ENCODE results near the gene COQ8B.
"Not testable (repeated sequence)": the region's sequence is repeated elsewhere in the genome, so short reads cannot be mapped to it uniquely, and the experiment has no call there.

The COQ8B gene

DNA sequence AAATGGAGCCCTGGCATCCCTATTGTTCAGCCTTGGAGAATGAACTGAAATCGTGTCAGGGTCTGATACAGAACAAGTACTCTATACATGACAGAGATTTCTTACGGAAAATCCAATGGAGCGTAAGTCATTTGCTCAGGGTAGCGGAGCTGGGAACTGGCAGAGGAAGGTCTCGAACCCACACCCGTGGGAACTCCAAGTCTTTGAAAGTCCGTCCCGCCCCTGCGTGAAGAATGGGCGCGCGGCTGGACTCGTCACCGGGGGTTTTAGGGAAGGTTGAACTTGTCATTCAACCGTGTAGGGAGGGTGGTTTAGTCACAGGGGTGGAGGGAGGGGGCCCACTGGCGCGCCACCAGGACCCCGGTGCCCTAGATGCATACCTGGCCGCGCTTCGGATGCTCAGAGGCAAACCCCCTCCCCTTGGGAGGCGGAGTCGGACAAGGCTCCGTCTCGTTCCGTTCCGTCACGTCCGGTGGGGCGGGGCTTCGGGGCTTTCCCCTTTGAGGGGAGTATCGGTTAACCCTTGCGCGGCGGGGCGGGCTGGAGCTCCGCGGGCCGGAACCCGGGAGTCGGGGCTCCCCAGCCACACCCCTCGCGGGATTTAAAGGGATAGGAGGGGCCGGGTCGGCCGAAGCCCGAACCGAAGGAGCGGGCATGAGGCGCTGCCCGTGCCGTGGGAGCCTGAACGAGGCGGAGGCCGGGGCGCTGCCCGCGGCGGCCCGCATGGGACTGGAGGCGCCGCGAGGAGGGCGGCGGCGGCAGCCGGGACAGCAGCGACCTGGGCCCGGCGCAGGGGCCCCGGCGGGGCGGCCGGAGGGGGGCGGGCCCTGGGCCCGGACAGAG lies at the start of gene COQ8B, which contains the start of gene ITPKC:
Gene COQ8B, minus strand, starts transcription at position 405 of the 843 bp plus-strand sequence. CDS start 2,254 bp downstream, outside the sequence.
Gene ITPKC, plus strand, starts transcription at position 631 of the 843 bp plus-strand sequence. Its CDS starts 24 bp downstream, at position 655.
- DNase-seq = peak; percentile 98

- DNase-seq = not testable (repeated sequence)
Measured at GRCh38 chr19:40766385-40766784, 49.7 kb upstream of the COQ8B start.

- DNase-seq = no peak
Measured at GRCh38 chr19:40763963-40764362, 47.3 kb upstream of the COQ8B start.

DNA sequence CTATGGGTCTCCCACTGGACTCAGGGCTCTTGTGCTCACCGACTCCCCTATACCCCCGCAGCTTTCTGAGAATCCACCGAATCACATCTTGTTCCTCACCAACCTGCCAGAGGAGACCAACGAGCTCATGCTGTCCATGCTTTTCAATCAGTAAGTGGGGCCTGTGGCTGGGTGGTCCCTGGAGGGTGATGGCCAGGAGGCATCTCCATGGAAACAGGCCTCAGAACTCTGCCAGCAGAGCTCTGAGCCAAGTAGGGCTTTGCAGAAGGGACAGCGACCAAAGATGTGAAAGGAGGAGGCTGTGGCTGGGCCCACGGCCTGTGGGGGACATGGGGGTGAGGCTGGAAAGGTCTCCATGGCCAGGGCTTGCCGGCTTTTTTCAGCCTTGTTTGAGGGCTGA lies 46.8 kb upstream of the COQ8B start:
- no peak for DNase-seq

DNA sequence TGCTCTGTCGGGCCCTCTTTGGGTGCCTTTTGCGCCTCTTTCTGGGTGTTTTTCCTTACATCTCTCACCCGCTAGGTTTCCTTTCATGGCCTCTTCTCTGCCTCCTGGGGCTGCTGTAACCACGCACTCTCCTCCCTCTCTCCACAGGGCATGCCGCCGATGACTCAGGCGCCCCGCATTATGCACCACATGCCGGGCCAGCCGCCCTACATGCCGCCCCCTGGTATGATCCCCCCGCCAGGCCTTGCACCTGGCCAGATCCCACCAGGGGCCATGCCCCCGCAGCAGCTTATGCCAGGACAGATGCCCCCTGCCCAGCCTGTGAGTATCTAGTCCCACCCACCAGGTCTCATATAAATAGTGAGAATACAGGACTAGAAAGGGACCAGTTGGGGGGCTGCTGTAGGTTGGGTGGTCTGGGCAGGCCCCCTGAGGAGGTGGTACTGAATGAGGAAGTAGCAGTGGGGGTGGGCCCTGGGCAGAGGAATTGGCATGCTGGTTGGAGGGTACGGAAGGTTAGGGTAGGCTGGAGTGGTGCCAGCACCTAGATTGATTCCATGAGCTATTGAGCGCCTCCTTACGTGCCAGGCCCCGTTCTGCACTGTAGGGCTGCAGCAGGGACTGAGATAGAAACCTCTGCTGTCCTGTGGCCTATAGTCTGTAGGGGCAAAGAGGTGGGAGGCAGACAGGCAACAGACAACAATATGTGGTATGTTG lies 46.2 kb upstream of the COQ8B start:
- no peak for DNase-seq

- no peak for DNase-seq
Measured at GRCh38 chr19:40759352-40759751, 42.7 kb upstream of the COQ8B start.

DNA sequence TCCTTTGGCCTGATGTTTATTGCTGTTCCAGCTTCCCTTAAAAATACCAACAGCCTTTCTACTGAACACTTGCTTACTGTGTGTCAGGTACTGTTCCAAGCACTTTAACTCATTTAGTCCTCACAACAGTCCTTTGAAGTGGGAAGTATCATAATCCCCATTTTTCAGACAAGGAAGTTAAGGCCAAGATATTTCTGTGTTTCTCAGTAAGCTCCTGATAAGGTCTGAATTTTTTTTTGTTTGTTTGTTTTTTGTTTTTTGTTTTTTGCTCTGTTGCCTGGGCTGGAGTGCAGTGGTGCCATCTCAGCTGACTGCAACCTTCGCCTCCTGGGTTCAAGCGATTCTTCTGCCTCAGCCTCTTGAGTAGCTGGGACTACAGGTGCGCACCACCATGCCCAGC lies 41.8 kb upstream of the COQ8B start:
- DNase-seq = no peak

GRCh38 chr19:40756502-40757110 lies 39.9 kb upstream of the COQ8B start:
- DNase-seq = no peak

DNA sequence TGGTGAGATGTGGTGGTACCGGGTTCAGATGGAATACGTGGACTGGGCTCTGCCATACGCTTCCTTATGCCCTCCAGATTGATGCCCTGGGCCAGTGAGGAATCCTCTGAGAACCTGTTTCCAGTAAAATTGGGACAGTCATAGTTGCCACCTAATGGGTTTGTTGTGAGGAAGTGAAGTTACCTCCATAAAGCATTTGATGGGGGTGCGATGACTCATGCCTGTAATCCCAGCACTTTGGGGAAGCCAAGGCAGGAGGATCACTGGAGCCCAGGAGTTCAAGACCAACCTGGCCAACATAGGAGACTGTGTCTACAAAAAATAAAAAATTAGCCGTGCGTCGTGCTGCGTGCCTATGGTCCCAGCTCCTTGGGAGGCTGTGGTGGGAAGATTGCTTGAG lies 39.1 kb upstream of the COQ8B start:
- DNase-seq = no peak

DNA sequence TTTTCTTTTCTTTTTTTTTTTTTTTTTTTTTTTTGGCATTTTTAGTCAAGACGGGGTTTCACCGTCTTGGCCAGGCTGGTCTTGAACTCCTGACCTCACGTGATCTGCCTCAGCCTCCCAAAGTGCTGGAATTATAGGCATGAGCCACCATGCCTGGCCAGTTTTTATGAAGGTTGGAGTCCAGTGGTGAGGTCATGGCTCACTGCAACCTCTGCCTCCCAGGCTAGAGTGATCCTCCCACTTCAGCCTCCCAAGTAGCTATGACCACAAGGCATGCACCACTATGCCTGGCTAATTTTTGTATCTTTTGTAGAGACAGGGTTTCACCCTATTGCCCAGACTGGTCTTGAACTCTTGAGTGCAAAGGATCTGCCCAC lies 38.5 kb upstream of the COQ8B start:
- no peak for DNase-seq

DNA sequence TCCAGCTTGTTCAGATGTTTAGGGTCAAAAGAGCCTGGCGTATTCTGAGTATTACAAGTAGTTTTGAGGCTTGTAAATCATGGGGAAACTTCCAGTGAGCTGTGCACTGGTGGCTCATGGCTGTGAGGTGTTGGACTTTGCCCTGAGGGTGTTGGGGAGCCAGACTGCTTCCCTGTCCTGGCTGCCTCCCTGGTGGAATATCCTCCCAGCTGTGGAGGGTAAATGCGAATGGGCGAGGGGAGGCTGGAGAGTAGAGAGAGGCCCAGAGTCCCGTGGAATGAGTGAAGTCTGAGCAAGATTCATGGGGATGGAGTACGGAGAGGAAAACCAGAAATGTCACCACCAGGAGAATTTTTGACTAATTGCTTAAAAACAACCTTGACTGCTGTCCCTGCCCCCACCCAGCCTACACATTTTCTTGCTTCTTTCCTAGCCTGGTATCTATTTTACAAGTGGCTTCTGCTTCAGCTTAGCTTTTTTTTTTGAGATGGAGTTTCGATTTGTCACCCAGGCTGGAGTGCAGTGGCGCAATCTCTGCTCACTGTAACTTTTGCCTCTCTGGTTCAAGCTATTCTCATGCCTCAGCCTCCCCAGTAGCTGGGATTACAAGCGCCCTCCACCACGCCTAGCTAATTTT lies 38.0 kb upstream of the COQ8B start:
- peak; percentile 33 for DNase-seq

GRCh38 chr19:40752257-40752781 lies 35.6 kb upstream of the COQ8B start:
- no peak for DNase-seq

- DNase-seq = peak; percentile 95
Measured at GRCh38 chr19:40750874-40751537, 34.3 kb upstream of the COQ8B start, which contains the start of gene SNRPA. SNRPA (plus strand) TSS chr19:40751203; CDS start chr19:40751409, 206 bp downstream.

GRCh38 chr19:40750058-40750873 lies 33.6 kb upstream of the COQ8B start, which contains the start of gene ACTMAP:
ACTMAP (minus strand) TSS chr19:40750477; CDS start chr19:40749803, 674 bp downstream.
- peak; percentile 100 for DNase-seq

- DNase-seq = no peak
Measured at GRCh38 chr19:40747536-40747935, 30.9 kb upstream of the COQ8B start.

DNA sequence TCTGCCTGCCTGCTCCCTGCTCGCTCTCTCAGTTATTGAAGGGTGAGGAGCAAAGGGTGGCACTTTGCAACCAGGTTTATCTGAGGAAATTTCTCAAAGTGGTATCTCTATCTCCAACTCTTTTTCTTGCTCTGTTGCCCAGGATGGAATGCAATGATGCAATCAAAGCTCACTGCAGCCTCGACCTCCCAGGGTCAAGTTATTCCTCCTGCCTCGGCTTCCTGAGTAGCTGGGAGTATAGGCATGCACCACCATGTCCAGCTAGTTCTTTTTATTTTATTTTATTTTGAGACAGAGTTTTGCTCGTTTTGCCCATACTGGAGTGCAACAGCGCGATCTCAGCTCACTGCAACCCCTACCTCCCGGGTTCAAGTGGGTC lies 28.7 kb upstream of the COQ8B start:
- no peak for DNase-seq

DNA sequence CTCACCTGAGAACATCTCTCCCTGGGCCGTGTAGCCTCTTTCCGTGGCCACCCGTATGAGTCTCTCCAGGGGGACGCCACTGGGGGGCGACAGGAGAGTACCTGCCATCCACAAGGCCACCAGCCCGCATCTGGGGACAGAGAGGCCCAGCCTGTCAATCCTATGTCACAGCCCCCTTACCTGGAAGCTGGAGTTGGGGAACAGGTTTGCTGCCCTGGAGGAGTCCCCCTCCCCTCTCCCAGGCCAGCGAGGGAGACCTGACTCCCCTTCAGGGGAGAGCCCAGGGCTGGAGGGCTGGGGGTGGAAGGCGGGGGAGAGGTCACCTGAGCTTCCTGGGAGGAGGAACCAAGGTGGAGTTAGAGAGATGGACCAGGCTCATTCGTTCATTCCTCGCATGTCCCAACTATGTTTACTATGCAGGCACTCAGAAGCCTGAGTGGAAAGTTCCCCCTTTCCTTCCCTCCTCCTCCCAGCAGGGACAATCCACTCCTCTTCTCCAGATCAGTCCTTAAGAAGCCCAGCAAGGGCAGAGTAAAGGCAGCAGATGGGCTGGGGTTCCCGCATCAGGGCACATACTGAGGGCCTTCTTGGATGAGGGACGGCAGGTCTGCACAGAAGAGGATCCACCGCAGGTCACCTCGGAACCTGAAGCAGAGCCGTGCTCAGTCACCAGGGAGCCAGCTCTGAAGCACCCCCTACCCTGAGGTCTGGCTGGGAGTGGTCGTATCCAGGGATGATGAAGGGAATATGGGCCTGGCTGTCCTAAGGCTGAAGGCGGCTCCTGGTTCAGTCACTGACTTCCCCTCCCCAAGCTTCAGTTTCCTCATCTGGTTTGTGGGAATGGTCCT lies 28.1 kb upstream of the COQ8B start:
- no peak for DNase-seq

DNA sequence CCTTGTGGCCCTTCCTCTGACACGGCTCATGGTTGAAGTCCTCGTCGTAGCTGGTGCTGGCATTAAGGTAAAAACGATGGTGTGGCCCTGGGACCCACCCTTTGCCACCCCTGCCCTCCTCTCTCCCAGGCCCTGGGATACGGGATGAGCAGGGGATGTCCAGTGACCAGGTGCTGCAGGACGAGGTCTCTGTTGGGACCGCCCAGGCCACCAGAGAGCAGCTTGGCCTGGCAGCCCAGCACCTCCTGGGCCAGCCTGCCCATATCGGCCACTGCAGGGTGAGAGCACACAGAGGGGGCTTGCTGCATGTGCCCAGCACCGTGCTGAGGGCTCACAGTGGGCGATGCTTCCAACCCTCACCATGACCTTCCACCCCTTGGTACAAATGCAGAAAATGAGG lies 27.2 kb upstream of the COQ8B start:
- DNase-seq = no peak

- DNase-seq = no peak
Measured at GRCh38 chr19:40742886-40743285, 26.2 kb upstream of the COQ8B start.

GRCh38 chr19:40742477-40742876 lies 25.8 kb upstream of the COQ8B start:
- no peak for DNase-seq

Measured in CD4-positive, alpha-beta T cell treated with Interleukin-15 for 1 hour (primary cell).